Endodermal cell (in vitro differentiated cells): ENCODE results near the gene GRPR. TPM values are rescaled to one million over a fixed set of nuclear protein-coding genes. Genes with fewer than 3 reads are reported as not detected.

Experiments
- DNase-seq: peaks from one replicate; pipeline ENCODE4 v3.0.0-alpha.2; 2017
- H3K27ac ChIP-seq: 2 replicates; pipeline ENCODE4 v1.5.1; 2013; ENCODE audit warnings: mild to moderate bottlenecking, low read depth, low read length, moderate library complexity
- H3K27me3 ChIP-seq: 2 replicates; pipeline ENCODE4 v1.6.1; 2013; ENCODE audit warnings: mild to moderate bottlenecking, low read length, moderate library complexity; ENCODE audit not compliant: insufficient read depth, control insufficient read depth, poor library complexity, severe bottlenecking
- H3K36me3 ChIP-seq: 2 replicates; pipeline ENCODE4 v1.7.0; 2013; ENCODE audit warnings: mild to moderate bottlenecking, low read length, moderate library complexity; ENCODE audit not compliant: control insufficient read depth, insufficient read depth
- H3K4me1 ChIP-seq: one replicate; pipeline ENCODE4 v1.7.0; 2013; ENCODE audit warnings: low read length; ENCODE audit not compliant: control insufficient read depth, insufficient read depth
- H3K4me3 ChIP-seq: 2 replicates; pipeline ENCODE4 v1.5.1; 2013; ENCODE audit warnings: mild to moderate bottlenecking, low read length, moderate library complexity
- H3K9ac ChIP-seq: 2 replicates; pipeline ENCODE4 v1.6.1; 2013; ENCODE audit warnings: mild to moderate bottlenecking, low read length, moderate library complexity; ENCODE audit not compliant: poor library complexity, severe bottlenecking; ENCODE audit errors: extremely low read depth
- H3K9me3 ChIP-seq: 2 replicates; pipeline ENCODE4 v1.6.1; 2013; ENCODE audit warnings: mild to moderate bottlenecking, low read length, moderate library complexity; ENCODE audit not compliant: control insufficient read depth
- H3K27ac Mint-ChIP-seq: 2 replicates; pipeline ENCODE4 v1.8.0; 2020; ENCODE audit warnings: mixed read lengths
- H3K27me3 Mint-ChIP-seq: 2 replicates; pipeline ENCODE4 v1.8.0; 2021; ENCODE audit warnings: mild to moderate bottlenecking, mixed read lengths; ENCODE audit not compliant: insufficient read depth
- H3K36me3 Mint-ChIP-seq: 2 replicates; pipeline ENCODE4 v1.8.0; 2020; ENCODE audit warnings: low read depth, mixed read lengths
- H3K4me1 Mint-ChIP-seq: 2 replicates; pipeline ENCODE4 v1.8.0; 2020; ENCODE audit warnings: mixed read lengths
- H3K4me3 Mint-ChIP-seq: 2 replicates; pipeline ENCODE4 v1.8.0; 2020; ENCODE audit warnings: mild to moderate bottlenecking, moderate library complexity, mixed read lengths
- H3K9me3 Mint-ChIP-seq: 2 replicates; pipeline ENCODE4 v1.8.0; 2020; ENCODE audit warnings: mild to moderate bottlenecking, mixed read lengths
- WGBS, 2 experiments: methylation state at CpG; one replicate each; pipeline versions ENCODE4 v1.1.5 to v1.1.7; 2013; ENCODE audit warnings: missing lambda C conversion rate in 2 of 2, mixed read lengths in 1 of 2; ENCODE audit not compliant: insufficient coverage in 1 of 2, insufficient read length in 1 of 2; 5-methylcytosine and 5-hydroxymethylcytosine counted together
- total RNA-seq, 2 donors: library from RNA; stranded (reverse); fragmentation: NEBNext Ultra II Directional in 1 of 2; extraction: Animal tissue kit (Norgen Biotek cat#: 25700) in 1 of 2; gene quantifications; 2 replicates in 1 of 2; 3 replicates in 1 of 2; pipeline ENCODE4 v1.2.1, GENCODE V29; 2021
- TF ChIP-seq, protein P1 (sequence below): fragments of 200-600 bp; sonication (generic); conservative IDR thresholded peaks from 2 replicates; pipeline ENCODE4 v1.5.0; 2021; ENCODE audit warnings: antibody characterized with exemption, mild to moderate bottlenecking

The GRPR gene
- total RNA-seq, 2 donors from 2014 or later, result 20.8 to 63.1 TPM

DNA sequence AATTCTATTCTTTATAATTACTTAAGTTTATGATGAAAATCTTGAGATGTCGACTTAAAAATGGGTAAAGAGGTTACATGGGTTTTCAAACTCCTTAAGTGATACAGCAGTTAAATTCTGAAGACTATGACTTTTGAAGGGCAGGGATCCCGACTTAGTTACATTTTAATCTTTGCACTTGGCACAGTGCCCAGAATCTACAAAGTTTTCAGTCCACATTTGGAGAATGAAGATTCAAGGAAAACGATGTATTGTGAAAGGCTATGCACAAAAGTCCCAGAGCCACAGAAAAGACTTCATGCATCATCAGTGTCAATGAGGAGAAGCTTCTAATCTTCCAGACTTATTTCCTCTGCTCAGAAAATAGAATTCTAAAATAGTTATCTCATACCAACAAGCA is 36.3 kb upstream of the GRPR start:
- Mint-ChIP-seq H3K27ac (no peak overlapping the region), H3K27me3 (peaks cover 7% of the 10 kb centered on the region), H3K4me3 (no peak overlapping the region), H3K36me3 (peaks cover 2% of the 10 kb centered on the region), H3K9me3 (peaks cover 11% of the 10 kb centered on the region), H3K4me1 (peaks cover 6% of the 10 kb centered on the region)
- Histone ChIP-seq H3K9me3 (no peaks in the 10 kb centered on the region), H3K27me3 (no peaks in the 10 kb centered on the region), H3K4me3 (no peak overlapping the region), H3K9ac (no peak overlapping the region), H3K27ac (no peak overlapping the region), H3K4me1 (no peaks in the 10 kb centered on the region), H3K36me3 (no peaks in the 10 kb centered on the region)
- 90% methylated on average over 3 of the region's 3 CpGs; no CpG with 5 or more reads in 1 of the 2 experiments for WGBS, 2 experiments
- TF ChIP-seq, protein P1, sequence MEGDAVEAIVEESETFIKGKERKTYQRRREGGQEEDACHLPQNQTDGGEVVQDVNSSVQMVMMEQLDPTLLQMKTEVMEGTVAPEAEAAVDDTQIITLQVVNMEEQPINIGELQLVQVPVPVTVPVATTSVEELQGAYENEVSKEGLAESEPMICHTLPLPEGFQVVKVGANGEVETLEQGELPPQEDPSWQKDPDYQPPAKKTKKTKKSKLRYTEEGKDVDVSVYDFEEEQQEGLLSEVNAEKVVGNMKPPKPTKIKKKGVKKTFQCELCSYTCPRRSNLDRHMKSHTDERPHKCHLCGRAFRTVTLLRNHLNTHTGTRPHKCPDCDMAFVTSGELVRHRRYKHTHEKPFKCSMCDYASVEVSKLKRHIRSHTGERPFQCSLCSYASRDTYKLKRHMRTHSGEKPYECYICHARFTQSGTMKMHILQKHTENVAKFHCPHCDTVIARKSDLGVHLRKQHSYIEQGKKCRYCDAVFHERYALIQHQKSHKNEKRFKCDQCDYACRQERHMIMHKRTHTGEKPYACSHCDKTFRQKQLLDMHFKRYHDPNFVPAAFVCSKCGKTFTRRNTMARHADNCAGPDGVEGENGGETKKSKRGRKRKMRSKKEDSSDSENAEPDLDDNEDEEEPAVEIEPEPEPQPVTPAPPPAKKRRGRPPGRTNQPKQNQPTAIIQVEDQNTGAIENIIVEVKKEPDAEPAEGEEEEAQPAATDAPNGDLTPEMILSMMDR, result no peak
- DNase-seq, result no peak

DNA sequence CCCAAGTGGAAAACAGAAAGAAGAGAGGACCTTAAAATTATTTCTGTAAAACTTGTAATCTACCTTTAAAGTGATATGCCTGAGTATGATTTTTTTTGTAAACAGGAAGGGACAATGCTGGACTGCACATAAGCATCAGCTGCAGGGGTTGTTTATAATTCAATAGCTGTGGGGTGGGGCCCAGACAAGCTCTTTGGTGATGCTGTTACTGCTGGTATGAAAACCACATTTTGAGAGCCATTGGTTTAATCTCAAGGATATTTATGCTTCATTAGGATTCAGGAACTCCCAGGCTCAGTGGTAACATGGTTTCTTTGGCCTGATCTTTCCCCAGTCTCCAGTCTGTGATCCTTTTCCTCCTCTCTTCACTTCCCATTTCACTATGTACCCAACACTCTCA is 34.3 kb upstream of the GRPR start:
- Histone ChIP-seq H3K36me3 (no peaks in the 10 kb centered on the region), H3K4me1 (no peaks in the 10 kb centered on the region), H3K9ac (no peak overlapping the region), H3K4me3 (no peak overlapping the region), H3K9me3 (no peaks in the 10 kb centered on the region), H3K27ac (no peak overlapping the region), H3K27me3 (no peaks in the 10 kb centered on the region)
- Mint-ChIP-seq H3K36me3 (peaks cover 2% of the 10 kb centered on the region), H3K9me3 (peaks cover 21% of the 10 kb centered on the region), H3K4me1 (no peaks in the 10 kb centered on the region), H3K27me3 (peaks cover 8% of the 10 kb centered on the region), H3K27ac (no peak overlapping the region), H3K4me3 (no peak overlapping the region)
- no peak for DNase-seq
- TF ChIP-seq, protein P1, result no peak

DNA sequence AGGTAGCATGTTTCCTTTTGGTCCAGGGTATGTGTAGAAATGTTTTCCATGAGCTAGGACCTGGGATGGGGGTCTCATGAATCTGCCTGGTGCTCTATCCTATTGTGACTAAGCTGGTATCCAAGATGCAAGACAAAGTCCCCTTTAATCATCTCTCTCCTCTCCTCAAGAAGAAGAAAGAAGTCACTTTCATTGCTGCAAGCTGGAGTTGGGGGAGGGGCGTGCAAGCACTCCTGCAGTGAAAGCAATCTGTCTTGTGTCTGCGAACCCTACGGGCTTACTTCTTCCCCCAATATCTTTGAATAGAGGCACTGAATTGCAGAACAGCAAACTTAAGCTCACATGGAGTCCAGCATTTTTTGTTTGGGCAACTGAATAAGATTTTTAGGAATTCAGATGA is 27.2 kb upstream of the GRPR start:
- Mint-ChIP-seq H3K27ac (peak overlapping the region; percentile 33), H3K9me3 (peaks cover 30% of the 10 kb centered on the region), H3K4me1 (peaks cover 28% of the 10 kb centered on the region), H3K27me3 (peaks cover 2% of the 10 kb centered on the region), H3K4me3 (no peak overlapping the region), H3K36me3 (peaks cover 5% of the 10 kb centered on the region)
- Histone ChIP-seq H3K4me1 (no peaks in the 10 kb centered on the region), H3K27me3 (no peaks in the 10 kb centered on the region), H3K36me3 (no peaks in the 10 kb centered on the region), H3K9me3 (peaks cover 8% of the 10 kb centered on the region), H3K4me3 (no peak overlapping the region), H3K9ac (no peak overlapping the region), H3K27ac (no peak overlapping the region)
- peak; percentile 71 for DNase-seq
- 53% methylated on average over 3 of the region's 3 CpGs; no CpG with 5 or more reads in 1 of the 2 experiments for WGBS, 2 experiments
- TF ChIP-seq, protein P1, result no peak
